ENCODE results near the gene KCNJ6. TPM values are rescaled to one million over a fixed set of nuclear protein-coding genes. Genes with fewer than 3 reads are reported as not detected.

Gene KCNJ6
- total and polyA plus RNA-seq, 2 experiments from 2014 or later: not detected

- H3K9me3 ChIP-seq (ENCODE audit: low read depth): no peaks in the 10 kb centered on the region
- H3K4me1 ChIP-seq (ENCODE audit: low read depth): no peaks in the 10 kb centered on the region
- H3K27ac ChIP-seq: no peak overlapping the region
- no peak overlapping the region for H3K4me3 ChIP-seq
- no peak for DNase-seq (ENCODE audit: low read depth in 1 of 2, low spot score in 1 of 2)
- H3K36me3 ChIP-seq: no peaks in the 10 kb centered on the region
- TF ChIP-seq, protein P1, sequence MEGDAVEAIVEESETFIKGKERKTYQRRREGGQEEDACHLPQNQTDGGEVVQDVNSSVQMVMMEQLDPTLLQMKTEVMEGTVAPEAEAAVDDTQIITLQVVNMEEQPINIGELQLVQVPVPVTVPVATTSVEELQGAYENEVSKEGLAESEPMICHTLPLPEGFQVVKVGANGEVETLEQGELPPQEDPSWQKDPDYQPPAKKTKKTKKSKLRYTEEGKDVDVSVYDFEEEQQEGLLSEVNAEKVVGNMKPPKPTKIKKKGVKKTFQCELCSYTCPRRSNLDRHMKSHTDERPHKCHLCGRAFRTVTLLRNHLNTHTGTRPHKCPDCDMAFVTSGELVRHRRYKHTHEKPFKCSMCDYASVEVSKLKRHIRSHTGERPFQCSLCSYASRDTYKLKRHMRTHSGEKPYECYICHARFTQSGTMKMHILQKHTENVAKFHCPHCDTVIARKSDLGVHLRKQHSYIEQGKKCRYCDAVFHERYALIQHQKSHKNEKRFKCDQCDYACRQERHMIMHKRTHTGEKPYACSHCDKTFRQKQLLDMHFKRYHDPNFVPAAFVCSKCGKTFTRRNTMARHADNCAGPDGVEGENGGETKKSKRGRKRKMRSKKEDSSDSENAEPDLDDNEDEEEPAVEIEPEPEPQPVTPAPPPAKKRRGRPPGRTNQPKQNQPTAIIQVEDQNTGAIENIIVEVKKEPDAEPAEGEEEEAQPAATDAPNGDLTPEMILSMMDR (IDR thresholded peaks at IDR 0.05; ENCODE audit: low read depth, low read length): no peak
- H3K27me3 ChIP-seq: no peaks in the 10 kb centered on the region
Measured at GRCh38 chr21:37944496-37944895, 28.2 kb upstream of the KCNJ6 start.

- no peak overlapping the region for H3K27ac ChIP-seq
- TF ChIP-seq, protein P1 (IDR thresholded peaks at IDR 0.05; ENCODE audit: low read depth, low read length): no peak
- DNase-seq (ENCODE audit: low read depth in 1 of 2, low spot score in 1 of 2): no peak
- no peaks in the 10 kb centered on the region for H3K27me3 ChIP-seq
- H3K4me3 ChIP-seq: no peak overlapping the region
- H3K4me1 ChIP-seq (ENCODE audit: low read depth): no peaks in the 10 kb centered on the region
- no peaks in the 10 kb centered on the region for H3K9me3 ChIP-seq (ENCODE audit: low read depth)
- H3K36me3 ChIP-seq: no peaks in the 10 kb centered on the region
Measured at GRCh38 chr21:37940691-37941090, 24.4 kb upstream of the KCNJ6 start.

GRCh38 chr21:37939838-37940237, 23.6 kb upstream of the KCNJ6 start:
- H3K9me3 ChIP-seq (ENCODE audit: low read depth): no peaks in the 10 kb centered on the region
- no peaks in the 10 kb centered on the region for H3K4me1 ChIP-seq (ENCODE audit: low read depth)

DNA sequence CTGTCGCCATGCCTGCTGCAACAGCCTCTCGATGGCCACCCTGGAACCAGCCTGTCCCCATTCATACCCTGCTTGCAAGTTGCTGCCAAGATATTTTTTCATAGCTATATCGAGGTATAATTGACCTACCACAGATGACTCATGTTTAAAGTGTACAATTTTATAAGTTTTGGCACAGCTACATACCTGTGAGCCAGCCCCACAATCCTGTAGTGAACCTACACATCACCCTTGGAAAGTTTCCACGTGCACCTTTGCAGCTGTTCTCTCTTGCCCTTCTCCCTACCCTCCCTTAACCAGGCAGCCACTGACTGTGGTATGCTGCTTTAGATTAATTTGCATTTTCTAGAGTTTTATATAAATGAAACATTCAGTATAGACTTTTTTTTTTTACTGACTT, 23.0 kb upstream of the KCNJ6 start:
- H3K36me3 ChIP-seq: no peaks in the 10 kb centered on the region
- H3K27ac ChIP-seq: no peak overlapping the region
- DNase-seq (ENCODE audit: low read depth in 1 of 2, low spot score in 1 of 2): no peak
- H3K4me1 ChIP-seq (ENCODE audit: low read depth): no peaks in the 10 kb centered on the region
- H3K27me3 ChIP-seq: no peaks in the 10 kb centered on the region
- no peaks in the 10 kb centered on the region for H3K9me3 ChIP-seq (ENCODE audit: low read depth)
- TF ChIP-seq, protein P1 (IDR thresholded peaks at IDR 0.05; ENCODE audit: low read depth, low read length): no peak
- no peak overlapping the region for H3K4me3 ChIP-seq

More at GRCh38 chr21:37939838-37940237, 23.6 kb upstream of the KCNJ6 start:
- H3K36me3 ChIP-seq: no peaks in the 10 kb centered on the region
- no peak overlapping the region for H3K27ac ChIP-seq
- H3K4me3 ChIP-seq: no peak overlapping the region
- TF ChIP-seq, protein P1 (IDR thresholded peaks at IDR 0.05; ENCODE audit: low read depth, low read length): no peak
- DNase-seq (ENCODE audit: low read depth in 1 of 2, low spot score in 1 of 2): no peak
- H3K27me3 ChIP-seq: no peaks in the 10 kb centered on the region

DNA sequence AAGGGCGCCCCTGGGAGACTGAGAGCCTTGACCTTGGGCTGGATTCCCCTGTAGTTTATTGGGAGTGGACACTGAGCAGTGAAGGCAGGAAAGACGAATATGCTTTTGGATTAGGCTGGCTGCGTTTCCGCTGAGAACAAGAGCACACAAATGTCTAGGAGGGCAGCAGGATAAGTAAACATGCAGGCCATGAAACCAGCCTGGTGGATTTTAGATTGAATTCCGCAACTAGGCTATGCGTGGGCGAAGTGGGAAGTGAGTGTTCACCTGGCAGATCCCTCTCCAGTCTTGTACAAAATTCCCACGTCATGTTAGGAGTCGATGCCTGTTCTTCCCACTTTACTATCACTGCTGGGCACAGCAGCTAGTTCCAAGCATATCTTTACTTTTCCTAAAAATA, 21.4 kb upstream of the KCNJ6 start:
- TF ChIP-seq, protein P1 (IDR thresholded peaks at IDR 0.05; ENCODE audit: low read depth, low read length): no peak

More for the DNA sequence above, 21.4 kb upstream of the KCNJ6 start:
- Histone ChIP-seq H3K27ac (peak overlapping the region; percentile 25), H3K27me3 (no peaks in the 10 kb centered on the region), H3K9me3 (ENCODE audit: low read depth) (no peaks in the 10 kb centered on the region), H3K4me1 (ENCODE audit: low read depth) (no peaks in the 10 kb centered on the region), H3K4me3 (no peak overlapping the region), H3K36me3 (no peaks in the 10 kb centered on the region)
- no peak for DNase-seq (ENCODE audit: low read depth in 1 of 2, low spot score in 1 of 2)
